Myocyte (in vitro differentiated cells): ENCODE measurements around the gene C1orf226. TPM values are rescaled to one million over a fixed set of nuclear protein-coding genes. Genes with fewer than 3 reads are reported as not detected.
"Not testable (repeated sequence)": the region's sequence is repeated elsewhere in the genome, so short reads cannot be mapped to it uniquely, and the experiment has no call there.

Experiments
- DNase-seq: peaks from one replicate; pipeline ENCODE4 v3.0.0-alpha.2; 2012; ENCODE audit warnings: low read depth
- microRNA counts: library from miRNA; unstranded; fragments of <30 nt; microRNA quantifications from one replicate; lab custom pipeline; 2016
- microRNA-seq: library from miRNA; unstranded; fragments of <30 nt; microRNA quantifications from one replicate; pipeline ENCODE4, GENCODE V29; 2016
- total RNA-seq: library from RNA; depleted of rRNA; stranded (reverse); fragments of >200 nt; gene quantifications from 2 replicates; pipeline ENCODE4 v1.2.3, GENCODE V29; 2014

Gene C1orf226
- total RNA-seq, 1 donor from 2014 or later = 1.0 TPM

DNA sequence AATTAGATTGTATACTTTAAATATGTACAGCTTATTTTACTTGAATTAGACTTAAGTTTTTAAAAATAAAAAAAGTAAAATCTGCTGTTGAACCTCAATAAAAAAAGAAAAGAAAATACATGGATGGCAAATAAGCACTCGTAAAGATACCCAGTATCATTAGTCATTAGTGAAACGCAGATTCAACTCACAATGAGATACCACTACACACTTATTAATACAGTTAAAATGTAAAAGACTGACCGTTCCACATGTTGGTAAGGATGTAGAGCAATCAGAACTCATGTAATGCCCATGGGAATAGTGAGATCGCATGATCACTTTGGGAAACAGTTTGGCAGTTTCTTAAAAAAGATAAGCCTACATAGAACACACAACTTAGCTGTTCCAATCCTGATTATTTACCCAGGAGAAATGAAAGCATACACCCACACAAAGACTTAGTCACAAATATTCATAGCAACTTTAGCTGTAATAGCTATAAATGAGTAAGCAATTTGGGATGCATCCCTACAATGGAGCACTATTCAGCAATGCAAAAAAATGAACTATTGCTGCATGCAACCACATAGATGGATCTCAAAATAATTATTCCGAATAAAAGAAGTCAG lies 23.1 kb downstream of the C1orf226 start:
- DNase-seq = peak; percentile 26

DNA sequence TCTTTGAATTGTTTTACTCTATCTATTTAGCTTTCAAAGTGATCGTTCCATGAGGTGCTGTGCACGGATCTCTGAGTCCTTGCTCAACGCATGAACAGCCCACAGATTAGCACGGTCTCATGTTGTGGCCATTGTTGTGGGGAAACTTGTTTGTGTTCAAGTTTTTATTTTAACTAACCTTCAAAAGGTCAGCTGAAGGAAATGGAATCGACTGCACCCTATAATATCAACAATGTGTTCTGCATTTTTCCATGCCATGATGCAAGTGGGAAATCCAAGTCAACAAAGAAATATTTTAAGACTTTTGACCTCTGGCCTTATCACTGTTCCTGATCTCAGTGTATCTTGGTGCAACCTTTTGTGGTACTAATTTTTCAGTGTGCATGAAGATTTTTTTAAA lies 24.3 kb downstream of the C1orf226 start:
- no peak for DNase-seq

DNA sequence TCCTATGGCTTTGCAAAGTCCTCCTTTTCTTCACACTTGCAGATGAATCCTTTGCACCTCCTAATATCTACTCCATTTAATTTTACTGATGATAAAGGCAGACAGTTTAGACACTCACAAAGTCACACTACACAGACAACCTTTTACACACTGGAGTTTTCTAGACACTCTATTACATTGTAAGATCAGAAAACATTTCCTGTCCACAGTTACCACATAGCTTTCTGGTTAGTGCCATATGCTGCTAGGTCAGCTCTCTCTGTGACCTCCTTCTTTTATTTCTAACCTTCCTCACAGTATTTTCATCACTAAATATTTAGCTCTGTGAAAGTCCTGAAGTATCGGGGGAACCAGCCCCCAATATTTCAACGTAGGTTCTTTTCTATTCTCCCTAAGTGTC lies 25.3 kb downstream of the C1orf226 start:
- no peak for DNase-seq

DNA sequence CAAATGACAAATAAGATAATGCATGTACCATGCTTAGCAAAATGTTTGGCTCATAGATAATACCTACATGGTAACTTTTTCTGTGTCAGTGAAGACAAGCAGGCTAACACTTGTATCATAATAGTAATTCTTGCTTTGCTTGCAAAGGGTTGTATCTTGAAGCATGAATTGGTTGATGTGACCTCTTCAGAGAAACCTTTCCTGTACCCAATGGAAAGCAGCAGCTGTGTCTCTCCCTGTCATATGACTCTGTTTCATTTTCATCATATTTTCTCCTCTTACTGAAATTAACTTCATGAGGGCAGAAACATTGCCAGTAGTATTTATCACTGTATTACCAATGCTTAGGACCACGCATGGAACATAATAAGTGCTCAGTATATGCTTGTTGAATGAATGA lies 26.0 kb downstream of the C1orf226 start:
- DNase-seq = no peak

DNA sequence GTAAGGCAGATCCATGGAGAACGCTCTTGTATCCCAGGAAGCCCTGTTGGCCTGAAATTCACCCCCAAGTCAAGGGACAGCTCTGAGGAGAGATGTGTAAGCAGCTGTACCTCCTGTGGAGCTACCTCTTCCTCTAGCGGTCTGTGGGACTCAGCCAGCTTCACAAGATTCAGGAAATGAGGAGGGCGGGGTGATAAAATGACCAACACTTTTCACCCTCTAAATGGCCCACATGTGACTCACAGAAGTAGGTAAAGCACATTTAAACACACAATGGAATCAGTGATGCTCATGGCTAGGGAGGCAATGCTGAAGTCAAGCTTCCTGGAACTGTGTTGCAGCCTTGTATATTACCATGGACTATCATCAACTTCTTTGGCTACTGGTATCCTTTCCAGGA lies 30.5 kb downstream of the C1orf226 start, which contains the start of gene SH2D1B:
Gene SH2D1B (minus strand): TSS at position 135 of the 400 bp plus-strand sequence. CDS start 120 bp downstream, at position 15.
- DNase-seq = no peak

DNA sequence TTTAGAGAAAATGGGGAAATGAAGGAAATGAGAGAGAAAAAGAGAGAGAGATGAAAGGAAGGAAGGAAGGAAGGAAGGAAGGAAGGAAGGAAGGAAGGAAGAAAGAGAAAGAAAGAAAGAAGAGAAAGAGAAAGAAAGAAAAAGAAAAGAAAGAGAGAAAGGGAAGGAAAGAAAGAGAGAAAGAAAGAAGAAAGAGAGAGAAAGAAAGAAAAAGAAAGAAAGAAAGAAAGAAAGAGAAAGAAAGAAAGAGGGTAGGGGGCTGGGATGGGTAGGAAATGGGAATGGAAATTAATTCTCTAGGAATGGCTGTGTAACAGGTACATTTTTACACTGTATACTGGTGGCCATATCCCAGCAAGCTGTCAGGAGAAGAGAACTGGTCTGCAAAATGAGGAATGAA lies 34.7 kb downstream of the C1orf226 start:
- DNase-seq = no peak

DNA sequence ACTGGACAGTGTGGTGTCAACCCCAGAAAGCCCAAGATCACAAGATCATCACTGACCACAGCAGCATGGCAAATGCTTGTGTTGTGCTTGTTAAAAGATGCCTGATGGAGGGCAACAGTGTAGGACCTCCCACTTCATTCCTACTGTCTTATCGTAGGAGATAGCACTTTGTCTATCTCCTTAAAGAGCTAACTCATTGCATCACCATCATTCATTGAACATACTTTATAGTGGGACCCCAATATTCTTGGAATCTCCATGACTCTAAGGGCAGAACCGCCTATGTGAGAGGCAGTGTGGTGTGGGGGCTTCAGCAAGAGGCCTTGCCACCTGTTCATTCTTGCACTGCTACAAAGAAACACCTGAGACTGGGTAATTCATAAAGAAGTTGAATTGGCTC lies 35.4 kb downstream of the C1orf226 start:
- DNase-seq = no peak

DNA sequence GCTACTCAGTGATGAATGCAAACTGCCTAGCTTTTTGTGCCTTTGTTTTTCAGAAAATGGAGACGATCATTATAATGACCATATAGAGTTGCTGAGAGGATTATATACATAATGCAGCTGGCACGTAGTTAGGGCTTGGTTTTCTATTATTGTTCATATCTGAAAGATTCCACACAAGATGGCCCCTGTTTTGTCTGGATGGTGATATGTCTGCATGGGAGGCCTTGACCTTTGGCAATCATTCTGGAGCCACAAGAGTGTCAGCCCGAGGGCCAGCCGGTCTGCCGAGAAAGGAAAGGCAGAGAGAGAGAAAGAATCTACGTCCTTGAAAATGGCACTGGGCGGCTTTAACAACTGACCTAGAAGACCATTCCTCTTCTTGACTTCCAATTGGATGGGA lies 36.1 kb downstream of the C1orf226 start:
- DNase-seq = no peak

DNA sequence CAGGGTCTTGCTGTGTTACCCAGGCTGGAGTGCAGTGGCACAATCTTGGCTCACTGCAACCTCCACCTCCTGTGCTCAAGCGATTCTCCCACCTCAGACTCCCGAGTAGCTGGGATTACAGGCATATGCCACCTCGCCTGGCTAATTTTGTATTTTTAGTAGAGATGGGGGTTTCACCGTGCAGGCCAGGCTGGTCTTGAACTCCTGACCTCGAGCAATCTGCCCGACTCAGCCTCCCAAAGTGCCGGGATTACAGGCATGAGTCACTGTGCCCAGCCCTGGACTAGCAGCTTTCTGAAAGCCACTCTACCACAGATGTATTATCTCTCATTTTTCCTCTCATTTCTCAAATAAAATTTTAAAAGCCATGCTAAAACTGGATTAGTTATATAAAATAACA lies 37.1 kb downstream of the C1orf226 start:
- DNase-seq = not testable (repeated sequence)

DNA sequence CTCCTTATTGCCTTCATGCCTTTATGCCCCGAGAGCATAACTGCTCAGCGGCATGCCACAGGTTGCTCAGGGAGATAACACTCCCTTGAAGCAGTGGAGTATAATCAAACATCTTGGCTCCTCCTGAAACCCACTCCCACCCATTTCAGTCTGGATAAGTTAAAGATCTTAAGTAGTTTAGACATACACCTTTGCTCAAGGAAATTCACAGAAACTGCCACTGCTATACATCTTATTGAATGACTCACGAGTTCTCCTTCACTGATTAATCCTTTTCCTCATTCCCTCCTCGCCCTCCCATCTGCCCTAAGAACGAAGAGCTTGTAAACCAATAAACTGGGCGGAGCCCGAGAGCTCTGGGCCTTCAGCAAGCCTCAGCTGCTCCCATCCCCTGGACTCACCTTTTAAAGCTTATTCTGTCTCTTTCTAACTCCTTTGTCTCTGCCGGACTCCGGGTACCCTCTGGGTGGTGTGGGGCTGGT lies 38.0 kb downstream of the C1orf226 start:
- DNase-seq = not testable (repeated sequence)

DNA sequence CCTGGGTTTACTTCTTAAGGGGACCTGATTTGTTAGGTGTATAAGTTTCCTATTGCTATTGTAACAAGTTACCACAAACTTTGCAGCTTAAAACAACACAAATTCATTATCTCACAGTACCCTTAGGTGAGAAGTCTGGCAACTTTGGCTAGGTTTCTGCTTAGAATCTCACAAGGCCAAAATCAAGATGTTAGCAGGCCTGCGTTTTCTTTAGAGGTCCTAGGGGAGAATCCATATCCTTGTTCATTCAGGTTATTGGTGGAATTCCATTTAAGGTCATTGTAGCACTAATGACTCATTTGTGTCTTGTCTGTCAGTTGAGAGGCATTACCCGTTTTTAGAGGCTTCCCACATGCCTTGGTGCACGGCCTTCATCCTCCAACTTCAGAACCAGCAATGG lies 38.6 kb downstream of the C1orf226 start:
- no peak for DNase-seq

DNA sequence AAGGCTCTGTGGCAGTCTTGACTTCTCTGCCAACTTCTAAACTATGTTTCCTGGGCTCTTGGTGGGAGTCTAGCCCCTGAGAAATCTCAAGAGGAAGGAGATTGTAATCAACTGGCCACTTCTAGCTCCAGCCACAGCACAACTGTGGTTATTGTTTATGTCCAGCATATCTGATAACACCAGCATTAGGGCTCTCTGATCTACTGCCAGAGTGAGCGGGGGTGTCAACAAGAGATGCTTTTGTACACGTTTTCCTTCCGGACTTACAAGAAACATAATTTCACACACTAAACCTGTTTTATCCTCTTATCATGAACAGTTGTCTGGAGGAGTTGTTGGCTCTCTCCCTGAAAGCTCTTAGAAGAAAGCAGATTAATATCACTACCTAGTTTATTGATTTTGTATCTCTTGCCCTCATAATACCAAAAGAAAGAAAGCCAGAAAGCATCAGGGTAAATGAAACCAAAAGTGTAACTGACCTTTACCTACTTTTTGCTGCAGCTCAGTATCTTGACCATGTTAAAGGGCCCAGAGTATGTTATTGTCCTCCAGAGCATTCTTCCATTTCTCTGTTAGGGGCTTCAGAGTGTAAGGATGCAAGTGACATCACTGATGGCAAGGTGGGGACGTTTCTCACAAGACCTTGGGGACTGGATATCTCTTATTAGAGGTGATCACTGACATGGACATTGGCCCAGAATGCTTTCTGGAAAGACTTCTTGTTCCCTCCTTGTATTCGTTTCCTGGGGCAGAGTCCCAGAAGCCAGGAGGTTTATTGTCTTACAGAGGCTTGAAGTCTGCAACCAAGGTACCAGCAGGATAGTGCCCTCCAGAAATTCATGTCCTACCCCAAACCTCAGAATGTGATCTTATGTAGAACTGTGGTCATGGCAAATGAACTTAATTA lies 40.0 kb downstream of the C1orf226 start:
- no peak for DNase-seq

DNA sequence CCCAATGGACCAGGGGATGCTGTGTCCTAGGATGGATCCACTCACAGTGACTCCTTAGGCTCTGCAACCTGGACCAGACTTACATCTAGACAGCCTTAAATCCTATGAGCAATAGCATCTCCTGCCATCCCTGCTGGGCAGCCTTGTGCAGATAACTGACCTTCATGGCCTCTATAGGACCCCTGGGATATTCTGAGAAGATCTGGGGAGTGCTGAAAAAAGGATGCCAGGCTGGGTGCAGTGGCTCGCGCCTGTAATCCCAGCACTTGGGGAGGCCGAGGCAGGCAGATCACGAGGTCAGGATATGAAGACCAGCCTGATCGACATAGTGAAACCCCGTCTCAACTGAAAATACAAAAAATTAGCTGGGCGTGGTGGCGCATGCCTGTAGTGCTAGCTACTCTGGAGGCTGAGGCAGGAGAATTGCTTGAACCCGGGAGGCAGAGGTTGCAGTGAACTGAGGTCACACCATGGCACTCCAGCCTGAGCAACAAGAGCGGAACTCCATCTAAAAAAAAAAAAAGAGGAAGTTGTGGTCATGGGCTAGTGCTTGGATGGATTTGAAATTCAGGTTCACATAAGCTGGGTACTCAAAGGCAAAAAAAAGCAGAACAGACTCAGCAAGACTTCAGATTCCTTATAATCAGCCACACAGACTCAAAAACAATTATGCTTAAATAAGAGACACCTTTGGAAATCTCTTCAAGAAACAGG lies 41.3 kb downstream of the C1orf226 start:
- no peak for DNase-seq

DNA sequence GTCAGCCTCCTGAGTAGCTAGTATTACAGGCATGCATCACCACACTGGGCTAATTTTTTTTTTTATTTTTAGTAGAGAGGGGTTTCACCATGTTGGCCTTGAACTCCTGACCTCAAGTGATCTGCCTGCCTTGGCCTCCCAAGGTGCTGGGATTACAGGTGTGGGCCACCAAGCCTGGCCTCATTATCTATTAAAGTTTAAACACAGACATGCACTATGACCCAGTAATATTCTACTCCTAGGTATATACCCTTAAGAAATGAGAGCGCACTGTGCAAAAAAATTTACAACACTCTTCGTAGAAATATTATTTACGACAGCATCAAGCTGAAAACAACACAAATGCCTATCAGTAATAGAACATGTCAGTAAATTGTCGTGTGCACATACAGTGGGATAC lies 49.1 kb downstream of the C1orf226 start:
- no peak for DNase-seq

DNA sequence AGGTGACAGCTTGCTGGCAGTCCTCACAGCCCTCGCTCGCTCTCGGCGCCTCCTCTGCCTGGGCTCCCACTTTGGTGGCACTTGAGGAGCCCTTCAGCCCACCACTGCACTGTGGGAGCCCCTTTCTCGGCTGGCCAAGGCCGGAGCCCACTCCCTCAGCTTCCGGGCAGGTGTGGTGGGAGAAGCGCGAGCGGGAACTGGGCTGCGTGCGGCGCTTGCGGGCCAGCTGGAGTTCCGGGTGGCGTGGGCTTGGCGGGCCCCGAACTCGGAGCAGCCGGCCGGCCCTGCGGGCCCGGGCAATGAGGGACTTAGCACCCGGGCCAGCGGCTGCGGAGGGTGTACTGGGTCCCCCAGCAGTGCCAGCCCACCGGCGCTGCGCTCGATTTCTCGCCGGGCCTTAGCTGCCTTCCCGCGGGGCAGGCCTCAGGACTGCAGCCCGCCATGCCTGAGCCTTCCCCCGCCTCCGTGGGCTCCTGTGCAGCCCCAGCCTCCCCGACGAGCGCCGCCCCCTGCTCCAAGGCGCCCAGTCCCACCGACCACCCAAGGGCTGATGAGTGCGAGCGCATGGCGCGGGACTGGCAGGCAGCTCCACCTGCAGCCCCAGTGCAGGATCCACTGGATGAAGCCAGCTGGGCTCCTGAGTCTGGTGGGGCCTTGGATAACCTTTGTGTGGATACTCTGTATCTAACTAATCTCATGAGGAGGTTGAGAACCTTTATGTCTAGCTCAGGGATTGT lies 51.6 kb downstream of the C1orf226 start:
- not testable (repeated sequence) for DNase-seq

MicroRNAs encoded within 50 kb of the gene (microRNA counts, 767-probe panel; counts per million panel counts)
- microRNA hsa-miR-556-3p (lab: Ali Mortazavi, UCI) = not detected
- not detected for microRNA hsa-miR-556-5p (lab: Ali Mortazavi, UCI)

Small RNAs within 50 kb of the gene (microRNA-seq; reads per million reads assigned to microRNA genes)
- gene MIR556 = 0.97 reads per million

Other genes starting within 250 kb of the C1orf226 start
- not detected in 2 replicates for gene SPATA46, start 4.9 kb upstream of the C1orf226 start, total RNA-seq
- gene SH2D1B, start 30.4 kb downstream of the C1orf226 start, total RNA-seq = not detected in 2 replicates
- gene UHMK1, start 116.1 kb downstream of the C1orf226 start, total RNA-seq = 65.9 and 105 TPM in 2 replicates
- 32.3 and 47.2 TPM in 2 replicates for gene UAP1, start 180.0 kb downstream of the C1orf226 start, total RNA-seq